Activated CD4-positive, alpha-beta memory T cell treated with anti-CD3 and anti-CD28 coated beads for 36 hours (primary cell): ENCODE data around the gene FAM234B. TPM values are rescaled to one million over a fixed set of nuclear protein-coding genes. Genes with fewer than 3 reads are reported as not detected.

Experiments
- CTCF ChIA-PET: fragments of 350-600 bp; sonication (Branson Sonifier 250); formaldehyde crosslinking; loops from one replicate; lab custom pipeline; 2021; ENCODE audit warnings: antibody characterized with exemption, inconsistent platforms; lab: Charles Lee
- POLR2A ChIA-PET: fragments of 350-600 bp; sonication (Branson Sonifier 250); formaldehyde crosslinking; loops from one replicate; lab custom pipeline; 2021; ENCODE audit warnings: antibody characterized with exemption; lab: Charles Lee
- DNase-seq: peaks from one replicate; pipeline ENCODE4 v3.0.0-alpha.2; 2020
- H3K27ac Mint-ChIP-seq: one replicate; pipeline ENCODE4 v1.8.0; 2021; ENCODE audit warnings: mixed read lengths
- H3K27me3 Mint-ChIP-seq: one replicate; pipeline ENCODE4 v1.8.0; 2021; ENCODE audit warnings: mixed read lengths
- H3K36me3 Mint-ChIP-seq: one replicate; pipeline ENCODE4 v1.8.0; 2021; ENCODE audit warnings: mixed read lengths
- H3K4me1 Mint-ChIP-seq: one replicate; pipeline ENCODE4 v1.8.0; 2021; ENCODE audit warnings: low read depth, mixed read lengths
- H3K4me3 Mint-ChIP-seq: one replicate; pipeline ENCODE4 v1.8.0; 2021; ENCODE audit warnings: mild to moderate bottlenecking, mixed read lengths
- H3K9me3 Mint-ChIP-seq: one replicate; pipeline ENCODE4 v1.8.0; 2021; ENCODE audit warnings: mixed read lengths
- intact Hi-C: fragments of 100-400 bp; cut with micrococcal nuclease; formaldehyde crosslinking; loops from one replicate; pipeline ENCODE4 v1.15.1; 2023
- total RNA-seq, 2 experiments: library from RNA; stranded (reverse); gene quantifications; one replicate each; pipeline ENCODE4 v1.2.3, GENCODE V29; 2021

The FAM234B gene
- total RNA-seq, 2 experiments from 2014 or later = 6.8 TPM

- no peak for DNase-seq
- H3K36me3 Mint-ChIP-seq = peaks cover 9% of the 10 kb centered on the region
- H3K4me3 Mint-ChIP-seq = no peak overlapping the region
- no peaks in the 10 kb centered on the region for H3K27me3 Mint-ChIP-seq
- POLR2A ChIA-PET = no interaction called here
- CTCF ChIA-PET = interaction anchor here (0.9 to 2.1 kb wide), 2 partner anchors 83 to 147 kb away, joined by 3 to 6 read pairs; no protein-coding TSS in a partner anchor
- intact Hi-C loops = no loop called here
- H3K27ac Mint-ChIP-seq = no peak overlapping the region
- H3K4me1 Mint-ChIP-seq = no peaks in the 10 kb centered on the region
- H3K9me3 Mint-ChIP-seq = no peaks in the 10 kb centered on the region
Observed at GRCh38 chr12:13066014-13066413, 21.8 kb downstream of the FAM234B start.

GRCh38 chr12:13066459-13066858, 22.3 kb downstream of the FAM234B start:
- H3K36me3 Mint-ChIP-seq = peaks cover 9% of the 10 kb centered on the region
- no peaks in the 10 kb centered on the region for H3K4me1 Mint-ChIP-seq
- no peaks in the 10 kb centered on the region for H3K27me3 Mint-ChIP-seq
- intact Hi-C loops = no loop called here
- DNase-seq = no peak
- CTCF ChIA-PET = interaction anchor here (0.9 kb wide), 1 partner anchor 83 kb away, joined by 3 read pairs; no protein-coding TSS in a partner anchor
- POLR2A ChIA-PET = no interaction called here
- no peak overlapping the region for H3K4me3 Mint-ChIP-seq
- no peak overlapping the region for H3K27ac Mint-ChIP-seq
- H3K9me3 Mint-ChIP-seq = no peaks in the 10 kb centered on the region

GRCh38 chr12:13067322-13067721, 23.1 kb downstream of the FAM234B start:
- ChIA-PET POLR2A (no interaction called here), CTCF (no interaction called here)
- H3K27me3 Mint-ChIP-seq = no peaks in the 10 kb centered on the region
- H3K4me1 Mint-ChIP-seq = no peaks in the 10 kb centered on the region
- H3K36me3 Mint-ChIP-seq = peaks cover 13% of the 10 kb centered on the region
- H3K4me3 Mint-ChIP-seq = no peak overlapping the region
- no peak overlapping the region for H3K27ac Mint-ChIP-seq
- DNase-seq = no peak
- no peaks in the 10 kb centered on the region for H3K9me3 Mint-ChIP-seq
- intact Hi-C loops = no loop called here

- Mint-ChIP-seq H3K36me3 (peaks cover 13% of the 10 kb centered on the region), H3K4me1 (no peaks in the 10 kb centered on the region), H3K9me3 (no peaks in the 10 kb centered on the region), H3K27ac (no peak overlapping the region), H3K4me3 (no peak overlapping the region), H3K27me3 (no peaks in the 10 kb centered on the region)
- no peak for DNase-seq
- ChIA-PET POLR2A (no interaction called here), CTCF (no interaction called here)
- intact Hi-C loops = no loop called here
Observed at GRCh38 chr12:13069380-13069779, 25.2 kb downstream of the FAM234B start.

- no peak overlapping the region for H3K4me3 Mint-ChIP-seq
- no peaks in the 10 kb centered on the region for H3K27me3 Mint-ChIP-seq
- no peaks in the 10 kb centered on the region for H3K4me1 Mint-ChIP-seq
- H3K27ac Mint-ChIP-seq = no peak overlapping the region
- intact Hi-C loops = no loop called here
- POLR2A ChIA-PET = no interaction called here
- DNase-seq = no peak
- H3K9me3 Mint-ChIP-seq = no peaks in the 10 kb centered on the region
- peaks cover 16% of the 10 kb centered on the region for H3K36me3 Mint-ChIP-seq
- CTCF ChIA-PET = no interaction called here
Observed at GRCh38 chr12:13071305-13072280, 27.4 kb downstream of the FAM234B start.

GRCh38 chr12:13073173-13073572, 29.0 kb downstream of the FAM234B start:
- POLR2A ChIA-PET = no interaction called here

GRCh38 chr12:13074396-13075117, 30.4 kb downstream of the FAM234B start:
- Mint-ChIP-seq H3K4me3 (no peak overlapping the region), H3K9me3 (no peaks in the 10 kb centered on the region), H3K36me3 (peaks cover 15% of the 10 kb centered on the region), H3K4me1 (no peaks in the 10 kb centered on the region), H3K27me3 (no peaks in the 10 kb centered on the region), H3K27ac (no peak overlapping the region)
- DNase-seq = no peak
- intact Hi-C loops = no loop called here
- POLR2A ChIA-PET = interaction anchor here (0.7 kb wide), 1 partner anchor 101 kb away, joined by 4 read pairs; no protein-coding TSS in a partner anchor
- CTCF ChIA-PET = interaction anchor here (0.6 to 1.3 kb wide), 3 partner anchors 24 to 181 kb away, joined by 3 to 7 read pairs (median 4); no protein-coding TSS in a partner anchor

More at GRCh38 chr12:13073173-13073572, 29.0 kb downstream of the FAM234B start:
- DNase-seq = no peak
- Mint-ChIP-seq H3K4me1 (no peaks in the 10 kb centered on the region), H3K27me3 (no peaks in the 10 kb centered on the region), H3K4me3 (no peak overlapping the region), H3K27ac (no peak overlapping the region), H3K9me3 (no peaks in the 10 kb centered on the region), H3K36me3 (peaks cover 14% of the 10 kb centered on the region)
- CTCF ChIA-PET = interaction anchor here (0.6 to 0.9 kb wide), 2 partner anchors 135 to 182 kb away, joined by 3 read pairs; no protein-coding TSS in a partner anchor
- intact Hi-C loops = no loop called here

GRCh38 chr12:13075118-13075480, 30.9 kb downstream of the FAM234B start:
- CTCF ChIA-PET = interaction anchor here (1.1 to 1.3 kb wide), 2 partner anchors 137 to 180 kb away, joined by 4 to 7 read pairs; no protein-coding TSS in a partner anchor
- POLR2A ChIA-PET = interaction anchor here (0.7 kb wide), 1 partner anchor 101 kb away, joined by 4 read pairs; no protein-coding TSS in a partner anchor

GRCh38 chr12:13075786-13076570, 31.8 kb downstream of the FAM234B start:
- Mint-ChIP-seq H3K4me1 (no peaks in the 10 kb centered on the region), H3K27me3 (no peaks in the 10 kb centered on the region), H3K36me3 (peaks cover 17% of the 10 kb centered on the region), H3K4me3 (no peak overlapping the region), H3K27ac (no peak overlapping the region), H3K9me3 (no peaks in the 10 kb centered on the region)
- intact Hi-C loops = no loop called here
- no peak for DNase-seq
- ChIA-PET CTCF (no interaction called here), POLR2A (no interaction called here)

More at GRCh38 chr12:13075118-13075480, 30.9 kb downstream of the FAM234B start:
- Mint-ChIP-seq H3K9me3 (no peaks in the 10 kb centered on the region), H3K27ac (no peak overlapping the region), H3K4me3 (no peak overlapping the region), H3K27me3 (no peaks in the 10 kb centered on the region), H3K4me1 (no peaks in the 10 kb centered on the region), H3K36me3 (peaks cover 17% of the 10 kb centered on the region)
- no peak for DNase-seq
- intact Hi-C loops = no loop called here

GRCh38 chr12:13079440-13079906, 35.3 kb downstream of the FAM234B start:
- no peak overlapping the region for H3K4me3 Mint-ChIP-seq
- POLR2A ChIA-PET = no interaction called here
- intact Hi-C loops = no loop called here

GRCh38 chr12:13080266-13080665, 36.1 kb downstream of the FAM234B start:
- CTCF ChIA-PET = interaction anchor here (2.1 kb wide), 1 partner anchor 132 kb away, joined by 6 read pairs; no protein-coding TSS in a partner anchor
- intact Hi-C loops = no loop called here
- peaks cover 5% of the 10 kb centered on the region for H3K4me1 Mint-ChIP-seq
- POLR2A ChIA-PET = no interaction called here
- no peaks in the 10 kb centered on the region for H3K27me3 Mint-ChIP-seq
- no peak for DNase-seq
- no peak overlapping the region for H3K27ac Mint-ChIP-seq
- H3K36me3 Mint-ChIP-seq = peaks cover 21% of the 10 kb centered on the region
- H3K4me3 Mint-ChIP-seq = no peak overlapping the region
- no peaks in the 10 kb centered on the region for H3K9me3 Mint-ChIP-seq

More at GRCh38 chr12:13079440-13079906, 35.3 kb downstream of the FAM234B start:
- Mint-ChIP-seq H3K9me3 (no peaks in the 10 kb centered on the region), H3K4me1 (no peaks in the 10 kb centered on the region), H3K36me3 (peaks cover 17% of the 10 kb centered on the region), H3K27me3 (no peaks in the 10 kb centered on the region), H3K27ac (no peak overlapping the region)
- no peak for DNase-seq
- CTCF ChIA-PET = interaction anchor here (2.1 kb wide), 1 partner anchor 133 kb away, joined by 6 read pairs; no protein-coding TSS in a partner anchor
